HG03045 (cell line): ENCODE measurements around the gene BIN1.

ENCODE experiments used
- ATAC-seq: cut with Tn5 transposase; IDR thresholded peaks from one replicate; pipeline ENCODE4 v1.9.1; 2021; ENCODE audit warnings: mild to moderate bottlenecking, moderate library complexity; ENCODE audit not compliant: unreplicated experiment

The BIN1 gene

GRCh38 chr2:127093648-127094210 is 13.2 kb downstream of the BIN1 start:
- no peak for ATAC-seq

- no peak for ATAC-seq
Measured at GRCh38 chr2:127092901-127093516, 13.9 kb downstream of the BIN1 start.

- ATAC-seq = no peak
Measured at GRCh38 chr2:127092306-127092705, 14.6 kb downstream of the BIN1 start.

GRCh38 chr2:127091886-127092285 is 15.1 kb downstream of the BIN1 start:
- no peak for ATAC-seq

GRCh38 chr2:127091148-127091547 is 15.8 kb downstream of the BIN1 start:
- ATAC-seq = no peak

GRCh38 chr2:127090281-127091120 is 16.5 kb downstream of the BIN1 start:
- no peak for ATAC-seq

- ATAC-seq = no peak
Measured at GRCh38 chr2:127089478-127090235, 17.3 kb downstream of the BIN1 start.

GRCh38 chr2:127088706-127089105 is 18.2 kb downstream of the BIN1 start:
- ATAC-seq = no peak

- ATAC-seq = no peak
Measured at GRCh38 chr2:127087791-127088495, 19.0 kb downstream of the BIN1 start.

- peak; percentile 73 for ATAC-seq
Measured at GRCh38 chr2:127086990-127087790, 19.8 kb downstream of the BIN1 start.

- ATAC-seq = peak; percentile 28
Measured at GRCh38 chr2:127085317-127085681, 21.7 kb downstream of the BIN1 start.

- no peak for ATAC-seq
Measured at GRCh38 chr2:127084611-127085316, 22.2 kb downstream of the BIN1 start.

- ATAC-seq = no peak
Measured at GRCh38 chr2:127083819-127084503, 23.0 kb downstream of the BIN1 start.

GRCh38 chr2:127082974-127083373 is 24.0 kb downstream of the BIN1 start:
- no peak for ATAC-seq

- ATAC-seq = peak; percentile 33
Measured at GRCh38 chr2:127081826-127082633, 24.9 kb downstream of the BIN1 start.

- peak; percentile 43 for ATAC-seq
Measured at GRCh38 chr2:127080938-127081755, 25.8 kb downstream of the BIN1 start.
